ENCODE data around the gene ZNF83.

DNA sequence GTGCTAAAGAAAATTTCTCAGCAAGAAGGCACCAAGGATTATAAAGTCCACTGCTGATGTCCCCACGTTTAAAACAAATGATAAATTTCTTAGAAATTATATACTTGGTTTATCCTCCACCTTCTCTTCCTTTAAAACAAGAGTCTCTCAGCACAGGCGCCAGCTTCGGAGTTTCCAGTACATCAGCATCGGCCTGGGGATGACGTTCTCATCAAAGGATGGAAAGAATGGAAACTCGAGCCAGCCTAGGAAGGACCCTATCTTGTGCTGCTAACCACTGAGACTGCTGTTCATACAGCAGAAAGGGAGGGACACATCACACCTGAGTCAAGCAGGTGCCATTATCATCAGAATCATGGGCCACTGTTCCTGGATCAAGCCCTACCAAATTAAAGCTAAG lies 29.8 kb upstream of the ZNF83 start:
- TF ChIP-seq, protein P1, sequence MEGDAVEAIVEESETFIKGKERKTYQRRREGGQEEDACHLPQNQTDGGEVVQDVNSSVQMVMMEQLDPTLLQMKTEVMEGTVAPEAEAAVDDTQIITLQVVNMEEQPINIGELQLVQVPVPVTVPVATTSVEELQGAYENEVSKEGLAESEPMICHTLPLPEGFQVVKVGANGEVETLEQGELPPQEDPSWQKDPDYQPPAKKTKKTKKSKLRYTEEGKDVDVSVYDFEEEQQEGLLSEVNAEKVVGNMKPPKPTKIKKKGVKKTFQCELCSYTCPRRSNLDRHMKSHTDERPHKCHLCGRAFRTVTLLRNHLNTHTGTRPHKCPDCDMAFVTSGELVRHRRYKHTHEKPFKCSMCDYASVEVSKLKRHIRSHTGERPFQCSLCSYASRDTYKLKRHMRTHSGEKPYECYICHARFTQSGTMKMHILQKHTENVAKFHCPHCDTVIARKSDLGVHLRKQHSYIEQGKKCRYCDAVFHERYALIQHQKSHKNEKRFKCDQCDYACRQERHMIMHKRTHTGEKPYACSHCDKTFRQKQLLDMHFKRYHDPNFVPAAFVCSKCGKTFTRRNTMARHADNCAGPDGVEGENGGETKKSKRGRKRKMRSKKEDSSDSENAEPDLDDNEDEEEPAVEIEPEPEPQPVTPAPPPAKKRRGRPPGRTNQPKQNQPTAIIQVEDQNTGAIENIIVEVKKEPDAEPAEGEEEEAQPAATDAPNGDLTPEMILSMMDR (IDR thresholded peaks at IDR 0.05) = no peak
- no peak for TF ChIP-seq EP300 (IDR thresholded peaks at IDR 0.05)
- no peak for TF ChIP-seq POLR2A (IDR thresholded peaks at IDR 0.05)
